Bronchial epithelial cell (primary cell): ENCODE measurements around the gene FURIN. TPM values are rescaled to one million over a fixed set of nuclear protein-coding genes. Genes with fewer than 3 reads are reported as not detected.
"Not testable (repeated sequence)": the region's sequence is repeated elsewhere in the genome, so short reads cannot be mapped to it uniquely, and the experiment has no call there.

Source experiments
- DNase-seq: peaks from one replicate; pipeline ENCODE4 v3.0.0-alpha.2; 2010; ENCODE audit warnings: low read depth
- FAIRE-seq: peaks from 2 replicates; lab custom pipeline; 2011; peaks lifted over from hg19 to GRCh38; lab: Jason Lieb, UNC
- H3K27me3 ChIP-seq: 2 replicates; pipeline ENCODE4 v1.5.1; 2011; ENCODE audit warnings: low read length; ENCODE audit not compliant: control insufficient read depth, insufficient read depth
- H3K36me3 ChIP-seq: 2 replicates; pipeline ENCODE4 v1.5.1; 2011; ENCODE audit warnings: low read length; ENCODE audit not compliant: control insufficient read depth, insufficient read depth
- H3K4me3 ChIP-seq: 2 replicates; pipeline ENCODE4 v1.5.1; 2011; ENCODE audit warnings: mild to moderate bottlenecking, low read depth, low read length, control low read depth
- total RNA-seq: library from RNA; depleted of rRNA; stranded (reverse); fragments of >200 nt; gene quantifications from 2 replicates; pipeline ENCODE4 v1.2.1, GENCODE V29; 2014
- TF ChIP-seq, protein P1 (sequence below): IDR thresholded peaks from 2 replicates; pipeline ENCODE4 v1.5.1; 2011; ENCODE audit warnings: mild to moderate bottlenecking, moderate library complexity, low read length, control low read depth, inconsistent platforms; ENCODE audit not compliant: insufficient read depth, severe bottlenecking

FURIN gene
- total RNA-seq, 1 donor from 2014 or later: 32.1 TPM

GRCh38 chr15:90907051-90907660 lies 38.8 kb downstream of the FURIN start:
- TF ChIP-seq, protein P1, sequence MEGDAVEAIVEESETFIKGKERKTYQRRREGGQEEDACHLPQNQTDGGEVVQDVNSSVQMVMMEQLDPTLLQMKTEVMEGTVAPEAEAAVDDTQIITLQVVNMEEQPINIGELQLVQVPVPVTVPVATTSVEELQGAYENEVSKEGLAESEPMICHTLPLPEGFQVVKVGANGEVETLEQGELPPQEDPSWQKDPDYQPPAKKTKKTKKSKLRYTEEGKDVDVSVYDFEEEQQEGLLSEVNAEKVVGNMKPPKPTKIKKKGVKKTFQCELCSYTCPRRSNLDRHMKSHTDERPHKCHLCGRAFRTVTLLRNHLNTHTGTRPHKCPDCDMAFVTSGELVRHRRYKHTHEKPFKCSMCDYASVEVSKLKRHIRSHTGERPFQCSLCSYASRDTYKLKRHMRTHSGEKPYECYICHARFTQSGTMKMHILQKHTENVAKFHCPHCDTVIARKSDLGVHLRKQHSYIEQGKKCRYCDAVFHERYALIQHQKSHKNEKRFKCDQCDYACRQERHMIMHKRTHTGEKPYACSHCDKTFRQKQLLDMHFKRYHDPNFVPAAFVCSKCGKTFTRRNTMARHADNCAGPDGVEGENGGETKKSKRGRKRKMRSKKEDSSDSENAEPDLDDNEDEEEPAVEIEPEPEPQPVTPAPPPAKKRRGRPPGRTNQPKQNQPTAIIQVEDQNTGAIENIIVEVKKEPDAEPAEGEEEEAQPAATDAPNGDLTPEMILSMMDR: no peak
- FAIRE-seq: no peak
- no peak overlapping the region for H3K4me3 ChIP-seq
- no peaks in the 10 kb centered on the region for H3K27me3 ChIP-seq
- DNase-seq: no peak
- peaks cover 25% of the 10 kb centered on the region for H3K36me3 ChIP-seq

GRCh38 chr15:90907838-90908507 lies 39.6 kb downstream of the FURIN start:
- TF ChIP-seq, protein P1: no peak
- no peak for FAIRE-seq
- H3K36me3 ChIP-seq: peaks cover 30% of the 10 kb centered on the region
- H3K4me3 ChIP-seq: no peak overlapping the region
- DNase-seq: no peak
- H3K27me3 ChIP-seq: no peaks in the 10 kb centered on the region

- not testable (repeated sequence) for FAIRE-seq, H3K27me3 ChIP-seq, H3K4me3 ChIP-seq, DNase-seq
- peaks cover 34% of the 10 kb centered on the region for H3K36me3 ChIP-seq
Observed at GRCh38 chr15:90909449-90909848, 41.1 kb downstream of the FURIN start.

- peaks cover 34% of the 10 kb centered on the region for H3K36me3 ChIP-seq
- no peak overlapping the region for H3K4me3 ChIP-seq
- DNase-seq (no peak), FAIRE-seq (no peak)
- TF ChIP-seq, protein P1: no peak
- H3K27me3 ChIP-seq: no peaks in the 10 kb centered on the region
Observed at GRCh38 chr15:90909976-90910375, 41.6 kb downstream of the FURIN start.

- H3K4me3 ChIP-seq: no peak overlapping the region
- no peaks in the 10 kb centered on the region for H3K27me3 ChIP-seq
- peaks cover 32% of the 10 kb centered on the region for H3K36me3 ChIP-seq
- TF ChIP-seq, protein P1: no peak
- FAIRE-seq (no peak), DNase-seq (no peak)
Observed at GRCh38 chr15:90910441-90911301, 42.3 kb downstream of the FURIN start.

- peak; percentile 43 for FAIRE-seq
- Histone ChIP-seq H3K27me3 (no peaks in the 10 kb centered on the region), H3K36me3 (peaks cover 35% of the 10 kb centered on the region), H3K4me3 (no peak overlapping the region)
- no peak for DNase-seq
- TF ChIP-seq, protein P1: no peak
Observed at GRCh38 chr15:90911302-90911623, 42.9 kb downstream of the FURIN start.
